ENCODE results near the gene CNTNAP2.

The CNTNAP2 gene

DNA sequence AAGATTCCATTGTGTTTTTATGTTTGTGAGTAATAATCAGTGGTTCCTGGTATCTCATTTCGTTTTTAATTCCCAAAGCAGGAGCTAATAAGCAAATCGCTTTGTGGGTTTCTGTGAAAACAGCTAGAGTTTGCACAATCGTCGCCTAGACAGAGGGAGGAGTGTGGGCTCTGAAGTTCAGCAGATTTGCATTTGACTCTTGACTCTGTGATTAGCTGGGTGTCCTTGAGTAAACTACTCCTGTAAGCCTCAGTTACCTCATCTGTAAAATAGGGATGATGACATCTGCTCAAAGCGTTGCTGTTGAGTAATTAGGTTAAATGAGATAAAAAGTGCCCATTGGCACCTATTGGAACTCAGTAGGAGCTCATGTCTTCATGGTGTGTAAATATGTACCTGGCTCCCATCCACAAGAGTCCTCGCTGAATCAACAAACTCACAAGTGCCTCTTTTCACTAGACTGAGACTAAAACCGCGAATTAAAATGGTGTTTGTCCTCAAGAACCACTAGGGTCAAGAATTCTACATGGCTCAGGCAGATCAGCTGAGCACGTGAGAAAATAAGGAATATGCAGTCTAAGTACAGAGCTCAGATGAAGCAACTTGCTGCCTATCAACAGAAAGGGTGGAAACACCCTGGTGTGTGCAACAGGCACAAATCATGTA, 2088.2 kb downstream of the CNTNAP2 start:
- Histone ChIP-seq H3K9me3 (ENCODE audit: control insufficient read depth in 2 of 2, low read length in 2 of 2) (no peaks in the 10 kb centered on the region), H3K27ac (ENCODE audit: low read depth in 2 of 2, low read length in 2 of 2) (no peak overlapping the region), H3K36me3 (ENCODE audit: control insufficient read depth in 2 of 2, insufficient read depth in 2 of 2, low read length in 2 of 2) (no peaks in the 10 kb centered on the region), H3K4me1 (ENCODE audit: control insufficient read depth in 2 of 2, insufficient read depth in 2 of 2, low read length in 2 of 2) (no peaks in the 10 kb centered on the region), H3K9ac (ENCODE audit: low read depth in 1 of 2, low read length in 2 of 2) (no peak overlapping the region), H3K4me3 (ENCODE audit: low read length in 2 of 2) (no peak overlapping the region), H3K27me3 (ENCODE audit: control insufficient read depth in 2 of 2, insufficient read depth in 2 of 2, low read length in 2 of 2) (no peaks in the 10 kb centered on the region)

DNA sequence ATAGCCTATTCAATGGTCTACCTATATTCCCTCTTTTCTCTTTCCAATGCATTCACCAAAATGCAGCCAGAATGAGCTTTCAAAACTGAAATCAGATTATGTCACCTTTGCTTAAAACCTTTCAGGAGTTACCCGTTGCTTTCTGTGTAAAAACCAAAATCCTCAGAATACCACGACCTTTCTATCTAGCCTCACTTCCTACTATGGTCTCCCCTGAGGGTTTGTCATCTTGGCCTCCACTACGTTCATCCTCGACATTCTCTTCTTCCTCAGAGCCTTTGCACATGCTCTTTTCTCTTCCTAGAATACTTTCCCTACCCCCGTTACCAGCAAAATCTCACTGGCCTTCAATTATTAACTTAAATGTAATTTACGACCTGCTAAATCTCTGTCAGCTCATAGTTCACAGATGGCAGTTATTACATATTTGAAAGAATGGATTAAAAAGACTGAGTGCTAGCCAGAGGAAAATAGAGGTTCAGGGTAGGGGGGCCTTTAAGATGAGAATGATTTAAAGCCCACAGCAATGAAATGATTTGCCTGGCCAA, 2093.1 kb downstream of the CNTNAP2 start:
- Histone ChIP-seq H3K27ac (ENCODE audit: low read depth in 2 of 2, low read length in 2 of 2) (no peak overlapping the region), H3K4me1 (ENCODE audit: control insufficient read depth in 2 of 2, insufficient read depth in 2 of 2, low read length in 2 of 2) (no peaks in the 10 kb centered on the region), H3K9ac (ENCODE audit: low read depth in 1 of 2, low read length in 2 of 2) (no peak overlapping the region), H3K4me3 (ENCODE audit: low read length in 2 of 2) (no peak overlapping the region), H3K9me3 (ENCODE audit: control insufficient read depth in 2 of 2, low read length in 2 of 2) (no peaks in the 10 kb centered on the region), H3K36me3 (ENCODE audit: control insufficient read depth in 2 of 2, insufficient read depth in 2 of 2, low read length in 2 of 2) (no peaks in the 10 kb centered on the region), H3K27me3 (ENCODE audit: control insufficient read depth in 2 of 2, insufficient read depth in 2 of 2, low read length in 2 of 2) (no peaks in the 10 kb centered on the region)

DNA sequence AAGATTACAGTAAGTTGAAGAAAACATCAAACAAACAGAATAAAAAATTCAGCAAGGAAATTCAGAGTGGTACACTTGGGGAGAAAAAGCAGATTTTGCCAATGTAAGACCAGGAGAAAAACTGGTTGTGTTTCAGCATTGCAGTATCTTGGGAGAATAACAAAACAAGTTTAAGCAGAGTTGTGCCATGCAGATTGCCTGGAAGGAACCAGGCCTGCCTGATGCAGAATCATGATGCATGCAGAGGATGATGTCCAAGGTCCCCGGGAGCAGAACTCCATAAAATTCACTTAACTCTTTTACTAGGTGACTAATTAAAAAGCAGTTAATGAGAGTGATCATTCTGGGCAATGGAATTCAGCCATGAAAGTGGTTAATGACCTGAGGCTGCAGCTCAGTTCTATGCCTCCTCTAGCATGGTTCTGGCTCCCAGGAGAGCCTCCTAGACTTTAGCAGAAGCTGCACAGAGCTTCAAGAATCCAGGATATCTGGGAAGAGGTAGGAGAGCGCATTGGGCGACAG, 2094.3 kb downstream of the CNTNAP2 start:
- H3K4me1 ChIP-seq (ENCODE audit: control insufficient read depth in 2 of 2, insufficient read depth in 2 of 2, low read length in 2 of 2) = no peaks in the 10 kb centered on the region
- H3K27me3 ChIP-seq (ENCODE audit: control insufficient read depth in 2 of 2, insufficient read depth in 2 of 2, low read length in 2 of 2) = no peaks in the 10 kb centered on the region
- H3K4me3 ChIP-seq (ENCODE audit: low read length in 2 of 2) = no peak overlapping the region
- H3K36me3 ChIP-seq (ENCODE audit: control insufficient read depth in 2 of 2, insufficient read depth in 2 of 2, low read length in 2 of 2) = no peaks in the 10 kb centered on the region
- no peaks in the 10 kb centered on the region for H3K9me3 ChIP-seq (ENCODE audit: control insufficient read depth in 2 of 2, low read length in 2 of 2)
- no peak overlapping the region for H3K9ac ChIP-seq (ENCODE audit: low read depth in 1 of 2, low read length in 2 of 2)
- H3K27ac ChIP-seq (ENCODE audit: low read depth in 2 of 2, low read length in 2 of 2) = no peak overlapping the region

GRCh38 chr7:148211740-148212151, 2095.1 kb downstream of the CNTNAP2 start:
- no peaks in the 10 kb centered on the region for H3K4me1 ChIP-seq (ENCODE audit: control insufficient read depth in 2 of 2, insufficient read depth in 2 of 2, low read length in 2 of 2)
- no peaks in the 10 kb centered on the region for H3K9me3 ChIP-seq (ENCODE audit: control insufficient read depth in 2 of 2, low read length in 2 of 2)
- no peaks in the 10 kb centered on the region for H3K36me3 ChIP-seq (ENCODE audit: control insufficient read depth in 2 of 2, insufficient read depth in 2 of 2, low read length in 2 of 2)
- H3K4me3 ChIP-seq (ENCODE audit: low read length in 2 of 2) = no peak overlapping the region
- no peak overlapping the region for H3K9ac ChIP-seq (ENCODE audit: low read depth in 1 of 2, low read length in 2 of 2)
- H3K27me3 ChIP-seq (ENCODE audit: control insufficient read depth in 2 of 2, insufficient read depth in 2 of 2, low read length in 2 of 2) = no peaks in the 10 kb centered on the region
- no peak overlapping the region for H3K27ac ChIP-seq (ENCODE audit: low read depth in 2 of 2, low read length in 2 of 2)

- no peak overlapping the region for H3K4me3 ChIP-seq (ENCODE audit: low read length in 2 of 2)
- no peaks in the 10 kb centered on the region for H3K27me3 ChIP-seq (ENCODE audit: control insufficient read depth in 2 of 2, insufficient read depth in 2 of 2, low read length in 2 of 2)
Observed at GRCh38 chr7:148212731-148213130, 2096.1 kb downstream of the CNTNAP2 start.

GRCh38 chr7:148214101-148214500, 2097.5 kb downstream of the CNTNAP2 start:
- H3K27me3 ChIP-seq (ENCODE audit: control insufficient read depth in 2 of 2, insufficient read depth in 2 of 2, low read length in 2 of 2) = no peaks in the 10 kb centered on the region
- H3K36me3 ChIP-seq (ENCODE audit: control insufficient read depth in 2 of 2, insufficient read depth in 2 of 2, low read length in 2 of 2) = no peaks in the 10 kb centered on the region
- H3K9me3 ChIP-seq (ENCODE audit: control insufficient read depth in 2 of 2, low read length in 2 of 2) = no peaks in the 10 kb centered on the region
- H3K27ac ChIP-seq (ENCODE audit: low read depth in 2 of 2, low read length in 2 of 2) = no peak overlapping the region
- no peaks in the 10 kb centered on the region for H3K4me1 ChIP-seq (ENCODE audit: control insufficient read depth in 2 of 2, insufficient read depth in 2 of 2, low read length in 2 of 2)
- H3K9ac ChIP-seq (ENCODE audit: low read depth in 1 of 2, low read length in 2 of 2) = no peak overlapping the region
- no peak overlapping the region for H3K4me3 ChIP-seq (ENCODE audit: low read length in 2 of 2)

More at GRCh38 chr7:148212731-148213130, 2096.1 kb downstream of the CNTNAP2 start:
- no peaks in the 10 kb centered on the region for H3K36me3 ChIP-seq (ENCODE audit: control insufficient read depth in 2 of 2, insufficient read depth in 2 of 2, low read length in 2 of 2)
- no peak overlapping the region for H3K9ac ChIP-seq (ENCODE audit: low read depth in 1 of 2, low read length in 2 of 2)
- no peaks in the 10 kb centered on the region for H3K4me1 ChIP-seq (ENCODE audit: control insufficient read depth in 2 of 2, insufficient read depth in 2 of 2, low read length in 2 of 2)
- H3K9me3 ChIP-seq (ENCODE audit: control insufficient read depth in 2 of 2, low read length in 2 of 2) = no peaks in the 10 kb centered on the region
- H3K27ac ChIP-seq (ENCODE audit: low read depth in 2 of 2, low read length in 2 of 2) = no peak overlapping the region

DNA sequence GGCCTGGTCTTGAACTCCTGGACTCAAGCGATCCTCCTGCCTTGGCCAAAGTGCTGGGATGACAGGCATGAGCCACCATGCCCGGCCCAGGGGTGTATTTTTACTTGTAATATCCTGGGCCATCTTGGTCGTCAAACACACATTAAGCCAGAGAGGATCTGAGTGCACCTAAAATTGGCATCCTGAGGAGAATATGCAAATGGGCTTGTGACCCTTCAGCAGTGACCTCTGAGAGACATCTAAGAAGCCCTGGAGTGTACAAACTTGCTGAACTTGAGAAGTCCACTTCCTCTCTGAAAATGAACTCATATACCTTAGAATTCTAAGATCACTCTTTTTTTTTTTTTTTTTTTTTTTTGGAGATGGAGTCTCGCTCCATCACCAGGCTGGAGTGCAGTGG, 2102.0 kb downstream of the CNTNAP2 start:
- no peak overlapping the region for H3K27ac ChIP-seq (ENCODE audit: low read depth in 2 of 2, low read length in 2 of 2)
- H3K4me3 ChIP-seq (ENCODE audit: low read length in 2 of 2) = no peak overlapping the region
- H3K36me3 ChIP-seq (ENCODE audit: control insufficient read depth in 2 of 2, insufficient read depth in 2 of 2, low read length in 2 of 2) = no peaks in the 10 kb centered on the region
- no peak overlapping the region for H3K9ac ChIP-seq (ENCODE audit: low read depth in 1 of 2, low read length in 2 of 2)
- no peaks in the 10 kb centered on the region for H3K9me3 ChIP-seq (ENCODE audit: control insufficient read depth in 2 of 2, low read length in 2 of 2)
- no peaks in the 10 kb centered on the region for H3K4me1 ChIP-seq (ENCODE audit: control insufficient read depth in 2 of 2, insufficient read depth in 2 of 2, low read length in 2 of 2)
- no peaks in the 10 kb centered on the region for H3K27me3 ChIP-seq (ENCODE audit: control insufficient read depth in 2 of 2, insufficient read depth in 2 of 2, low read length in 2 of 2)

GRCh38 chr7:148222721-148223120, 2106.1 kb downstream of the CNTNAP2 start:
- Histone ChIP-seq H3K9me3 (ENCODE audit: control insufficient read depth in 2 of 2, low read length in 2 of 2) (no peaks in the 10 kb centered on the region), H3K27me3 (ENCODE audit: control insufficient read depth in 2 of 2, insufficient read depth in 2 of 2, low read length in 2 of 2) (no peaks in the 10 kb centered on the region), H3K4me1 (ENCODE audit: control insufficient read depth in 2 of 2, insufficient read depth in 2 of 2, low read length in 2 of 2) (no peaks in the 10 kb centered on the region), H3K4me3 (ENCODE audit: low read length in 2 of 2) (no peak overlapping the region), H3K27ac (ENCODE audit: low read depth in 2 of 2, low read length in 2 of 2) (no peak overlapping the region), H3K36me3 (ENCODE audit: control insufficient read depth in 2 of 2, insufficient read depth in 2 of 2, low read length in 2 of 2) (no peaks in the 10 kb centered on the region), H3K9ac (ENCODE audit: low read depth in 1 of 2, low read length in 2 of 2) (no peak overlapping the region)

- Histone ChIP-seq H3K4me3 (ENCODE audit: low read length in 2 of 2) (no peak overlapping the region), H3K9me3 (ENCODE audit: control insufficient read depth in 2 of 2, low read length in 2 of 2) (no peaks in the 10 kb centered on the region), H3K27ac (ENCODE audit: low read depth in 2 of 2, low read length in 2 of 2) (no peak overlapping the region), H3K36me3 (ENCODE audit: control insufficient read depth in 2 of 2, insufficient read depth in 2 of 2, low read length in 2 of 2) (no peaks in the 10 kb centered on the region), H3K4me1 (ENCODE audit: control insufficient read depth in 2 of 2, insufficient read depth in 2 of 2, low read length in 2 of 2) (no peaks in the 10 kb centered on the region), H3K27me3 (ENCODE audit: control insufficient read depth in 2 of 2, insufficient read depth in 2 of 2, low read length in 2 of 2) (no peaks in the 10 kb centered on the region), H3K9ac (ENCODE audit: low read depth in 1 of 2, low read length in 2 of 2) (no peak overlapping the region)
Observed at GRCh38 chr7:148223160-148223559, 2106.6 kb downstream of the CNTNAP2 start.

DNA sequence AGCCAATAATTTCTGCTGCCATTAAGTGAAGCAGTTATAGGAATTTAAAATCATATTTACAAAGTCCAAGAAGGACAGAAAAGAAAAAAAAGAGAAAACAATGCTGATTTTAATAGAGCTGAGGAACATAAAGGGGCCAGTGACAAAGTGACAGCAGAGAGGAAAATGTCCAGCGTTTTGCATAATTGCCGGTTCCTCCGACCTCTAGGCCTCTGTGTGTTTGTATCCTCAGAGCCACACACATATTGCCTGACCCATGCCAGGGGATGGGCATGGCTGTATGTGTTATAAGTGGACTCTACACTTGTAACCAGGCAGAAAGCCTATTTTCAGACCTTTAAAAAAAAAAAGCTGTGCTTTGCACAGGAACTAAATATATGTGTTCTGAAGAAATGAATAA, 2107.1 kb downstream of the CNTNAP2 start:
- no peaks in the 10 kb centered on the region for H3K27me3 ChIP-seq (ENCODE audit: control insufficient read depth in 2 of 2, insufficient read depth in 2 of 2, low read length in 2 of 2)
- no peak overlapping the region for H3K4me3 ChIP-seq (ENCODE audit: low read length in 2 of 2)
- no peaks in the 10 kb centered on the region for H3K36me3 ChIP-seq (ENCODE audit: control insufficient read depth in 2 of 2, insufficient read depth in 2 of 2, low read length in 2 of 2)

More for the DNA sequence above, 2107.1 kb downstream of the CNTNAP2 start:
- Histone ChIP-seq H3K9me3 (ENCODE audit: control insufficient read depth in 2 of 2, low read length in 2 of 2) (no peaks in the 10 kb centered on the region), H3K27ac (ENCODE audit: low read depth in 2 of 2, low read length in 2 of 2) (no peak overlapping the region), H3K4me1 (ENCODE audit: control insufficient read depth in 2 of 2, insufficient read depth in 2 of 2, low read length in 2 of 2) (no peaks in the 10 kb centered on the region), H3K9ac (ENCODE audit: low read depth in 1 of 2, low read length in 2 of 2) (no peak overlapping the region)
